Globus pallidus (tissue), 1 donor: ENCODE data around the gene KIAA0825.

Experiments used
- DNase-seq: peaks from one replicate; pipeline ENCODE4 v3.0.0-alpha.2; 2015; ENCODE audit warnings: low spot score

Gene KIAA0825

GRCh38 chr5:94503677-94504076 lies 114.7 kb downstream of the KIAA0825 start:
- no peak for DNase-seq

- DNase-seq: no peak
Measured at GRCh38 chr5:94501365-94501764, 117.0 kb downstream of the KIAA0825 start.

- no peak for DNase-seq
Measured at GRCh38 chr5:94499806-94500205, 118.6 kb downstream of the KIAA0825 start.

- no peak for DNase-seq
Measured at GRCh38 chr5:94498199-94498598, 120.2 kb downstream of the KIAA0825 start.

GRCh38 chr5:94485067-94485466 lies 133.3 kb downstream of the KIAA0825 start:
- DNase-seq: no peak

- no peak for DNase-seq
Measured at GRCh38 chr5:94481059-94481458, 137.3 kb downstream of the KIAA0825 start.

GRCh38 chr5:94480486-94480885 lies 137.9 kb downstream of the KIAA0825 start:
- DNase-seq: no peak

GRCh38 chr5:94473936-94474335 lies 144.5 kb downstream of the KIAA0825 start:
- DNase-seq: no peak

GRCh38 chr5:94471521-94471920 lies 146.9 kb downstream of the KIAA0825 start:
- DNase-seq: no peak

- no peak for DNase-seq
Measured at GRCh38 chr5:94470802-94471201, 147.6 kb downstream of the KIAA0825 start.

GRCh38 chr5:94469894-94470329 lies 148.5 kb downstream of the KIAA0825 start:
- DNase-seq: no peak

- DNase-seq: no peak
Measured at GRCh38 chr5:94467954-94468930, 150.2 kb downstream of the KIAA0825 start.

GRCh38 chr5:94467346-94467953 lies 151.0 kb downstream of the KIAA0825 start:
- DNase-seq: no peak

- no peak for DNase-seq
Measured at GRCh38 chr5:94463739-94464138, 154.7 kb downstream of the KIAA0825 start.

- no peak for DNase-seq
Measured at GRCh38 chr5:94461131-94461530, 157.3 kb downstream of the KIAA0825 start.

GRCh38 chr5:94459915-94460314 lies 158.5 kb downstream of the KIAA0825 start:
- no peak for DNase-seq

GRCh38 chr5:94457788-94458187 lies 160.6 kb downstream of the KIAA0825 start:
- DNase-seq: no peak

GRCh38 chr5:94445726-94446125 lies 172.7 kb downstream of the KIAA0825 start:
- DNase-seq: no peak

GRCh38 chr5:94442991-94443390 lies 175.4 kb downstream of the KIAA0825 start:
- no peak for DNase-seq

- DNase-seq: no peak
Measured at GRCh38 chr5:94442076-94442475, 176.3 kb downstream of the KIAA0825 start.

- DNase-seq: no peak
Measured at GRCh38 chr5:94440015-94440414, 178.4 kb downstream of the KIAA0825 start.

GRCh38 chr5:94433397-94434163 lies 184.8 kb downstream of the KIAA0825 start:
- no peak for DNase-seq
